ENCODE data around the gene KRT15. TPM values are rescaled to one million over a fixed set of nuclear protein-coding genes. Genes with fewer than 3 reads are reported as not detected.

The KRT15 gene
- total and polyA plus RNA-seq, 2 of the 8 experiments (the other 6 are each of a cell fraction or from before 2014, with no cell fraction given), result 0.11 to 0.13 TPM

DNA sequence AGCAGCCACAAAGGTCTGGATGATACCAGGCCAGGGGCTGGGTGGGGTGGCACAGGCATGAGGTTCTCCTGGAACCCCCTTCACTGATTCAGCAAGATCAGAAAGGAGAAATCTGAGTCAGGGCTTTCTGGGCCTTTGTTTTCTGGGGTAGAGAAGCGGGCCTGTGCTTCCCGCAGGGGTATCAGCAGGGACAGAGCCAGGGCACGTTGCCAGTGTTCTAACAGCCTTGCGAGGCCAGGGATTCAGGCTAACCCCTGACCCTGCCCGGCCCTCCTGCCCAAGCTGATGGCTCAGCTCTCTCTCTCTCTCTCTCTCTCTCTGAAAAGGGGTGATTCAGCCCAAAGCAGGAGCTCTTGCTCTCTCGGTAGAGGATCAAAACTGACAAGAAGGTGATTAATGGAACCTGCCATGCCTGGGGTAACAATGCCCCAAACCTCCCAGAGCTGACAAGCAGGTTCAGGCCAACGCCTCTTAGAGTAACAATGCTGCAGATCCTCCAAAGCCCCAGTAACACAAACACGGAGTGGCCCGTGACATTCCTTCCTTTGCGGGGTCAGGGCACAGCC lies 11.3 kb downstream of the KRT15 start:
- no peak overlapping the region for H3K4me2 ChIP-seq (ENCODE audit: insufficient read depth in 1 of 2, low read depth in 2 of 2, low read length in 2 of 2)
- POLR2A ChIA-PET (ENCODE audit: partially characterized antibody), result interaction anchor here (1.3 to 1.9 kb wide), 3 partner anchors 9 to 37 kb away, joined by 3 to 8 read pairs (median 3); partner anchors contain the start of gene KRT19

More for the DNA sequence above, 11.3 kb downstream of the KRT15 start:
- H3K4me3 ChIP-seq (ENCODE audit: extremely low read depth in 1 of 4, insufficient read depth in 2 of 4, low read depth in 3 of 4, low read length in 4 of 4), result no peak overlapping the region
- H3K4ac ChIP-seq (replicated peaks; ENCODE audit: insufficient read length, low read depth, low read length), result no peak overlapping the region
- no peak overlapping the region for H2BK12ac ChIP-seq (ENCODE audit: low read depth, low read length)
- no peaks in the 10 kb centered on the region for H3K79me1 ChIP-seq (ENCODE audit: low read depth, low read length)
- no peak overlapping the region for H2BK20ac ChIP-seq (ENCODE audit: low read length)
- no peak overlapping the region for H3K9ac ChIP-seq (replicated peaks in 1 of 4; ENCODE audit: extremely low read depth in 1 of 4, low read depth in 3 of 4, low read length in 3 of 4)
- H2BK15ac ChIP-seq (ENCODE audit: low read length), result no peak overlapping the region; the same call in 1 of the 2 replicates
- H3K18ac ChIP-seq (ENCODE audit: extremely low read depth, low read length), result no peak overlapping the region
- no peaks in the 10 kb centered on the region for H3K27me3 ChIP-seq (replicated peaks in 1 of 4; ENCODE audit: control insufficient read depth in 3 of 4, extremely low read depth in 1 of 4, insufficient read depth in 3 of 4, low read length in 3 of 4)
- DNase-seq (ENCODE audit: low read depth in 1 of 2, low spot score in 2 of 2) (no peak), FAIRE-seq (no peak)
- H3K23me2 ChIP-seq (ENCODE audit: low read depth, low read length), result no peaks in the 10 kb centered on the region; the same call in 1 of the 2 replicates
- H3K27ac ChIP-seq (ENCODE audit: low read depth, low read length), result no peak overlapping the region
- peaks cover 0 to 5% (median 3%) of the 10 kb centered on the region in 4 experiments; a peak in 5 of 7 replicates for H3K4me1 ChIP-seq (replicated peaks in 1 of 4; ENCODE audit: control insufficient read depth in 3 of 4, insufficient read depth in 4 of 4, low read length in 3 of 4)
- no peak overlapping the region for H2AFZ ChIP-seq (ENCODE audit: low read length)
- H2AK5ac ChIP-seq (ENCODE audit: low read depth, low read length), result no peak overlapping the region
- H3K14ac ChIP-seq (ENCODE audit: insufficient read length), result no peak overlapping the region
- H3K79me2 ChIP-seq (ENCODE audit: control insufficient read depth in 1 of 2, insufficient read depth in 2 of 2, low read length in 2 of 2), result no peaks in the 10 kb centered on the region
- H2BK5ac ChIP-seq (ENCODE audit: low read depth, low read length), result no peak overlapping the region
- H4K20me1 ChIP-seq (replicated peaks in 1 of 2; ENCODE audit: control insufficient read depth in 1 of 2, insufficient read depth in 2 of 2, low read length in 2 of 2), result no peaks in the 10 kb centered on the region
- 64% methylated on average over 10 of the region's 10 CpGs; no CpG with 5 or more reads in 1 of the 2 experiments for WGBS, 2 experiments (ENCODE audit: extremely low coverage in 1 of 2, insufficient coverage in 1 of 2, insufficient read length in 1 of 2, insufficient replicate concordance in 2 of 2, low coverage in 1 of 2, low lambda C conversion rate in 2 of 2, missing lambda C conversion rate in 1 of 2)
- no peak overlapping the region for H2BK120ac ChIP-seq (replicated peaks; ENCODE audit: low read depth, low read length)
- TF ChIP-seq POU5F1 (IDR thresholded peaks at IDR 0.05; ENCODE audit: low read depth, low read length) (no peak), EP300 (IDR thresholded peaks at IDR 0.05; ENCODE audit: borderline replicate concordance in 1 of 2, low read depth in 2 of 2, low read length in 2 of 2) (no peak), CHD1 (IDR thresholded peaks at IDR 0.05; ENCODE audit: low read depth, low read length) (no peak), RAD21 (IDR thresholded peaks at IDR 0.05 in 1 of 2, conservative IDR thresholded peaks at IDR 0.05 in 1 of 2; ENCODE audit: low read depth in 2 of 2, low read length in 2 of 2) (no peak), NANOG (IDR thresholded peaks at IDR 0.05; ENCODE audit: insufficient read depth, low read depth, low read length, poor library complexity, severe bottlenecking) (no peak), TCF12 (IDR thresholded peaks at IDR 0.05; ENCODE audit: low read depth, low read length) (no peak), EZH2 (IDR thresholded peaks at IDR 0.05; ENCODE audit: low read depth, low read length, severe bottlenecking) (no peak)
- TF ChIP-seq, protein P1, sequence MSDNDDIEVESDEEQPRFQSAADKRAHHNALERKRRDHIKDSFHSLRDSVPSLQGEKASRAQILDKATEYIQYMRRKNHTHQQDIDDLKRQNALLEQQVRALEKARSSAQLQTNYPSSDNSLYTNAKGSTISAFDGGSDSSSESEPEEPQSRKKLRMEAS (IDR thresholded peaks at IDR 0.05), result no peak
- TF ChIP-seq, protein P2, sequence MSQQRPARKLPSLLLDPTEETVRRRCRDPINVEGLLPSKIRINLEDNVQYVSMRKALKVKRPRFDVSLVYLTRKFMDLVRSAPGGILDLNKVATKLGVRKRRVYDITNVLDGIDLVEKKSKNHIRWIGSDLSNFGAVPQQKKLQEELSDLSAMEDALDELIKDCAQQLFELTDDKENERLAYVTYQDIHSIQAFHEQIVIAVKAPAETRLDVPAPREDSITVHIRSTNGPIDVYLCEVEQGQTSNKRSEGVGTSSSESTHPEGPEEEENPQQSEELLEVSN (IDR thresholded peaks at IDR 0.05), result no peak
- no peak overlapping the region for H3K56ac ChIP-seq (replicated peaks; ENCODE audit: insufficient read length, low read depth, low read length)
- no peak overlapping the region for H4K5ac ChIP-seq (ENCODE audit: insufficient read length, low read depth, low read length)
- H3K9me3 ChIP-seq (ENCODE audit: insufficient read depth in 2 of 2, low read depth in 1 of 2, low read length in 1 of 2), result no peaks in the 10 kb centered on the region
- no peak overlapping the region for H3K23ac ChIP-seq (ENCODE audit: insufficient read length)
- H3K36me3 ChIP-seq (ENCODE audit: control insufficient read depth in 2 of 4, insufficient read depth in 4 of 4, low read length in 3 of 4), result no peaks in the 10 kb centered on the region
- no peak overlapping the region for H4K91ac ChIP-seq (replicated peaks; ENCODE audit: insufficient read length, low read length)
- CTCF ChIA-PET (ENCODE audit: partially characterized antibody), result interaction anchor here (1.2 to 33.9 kb wide), 5 partner anchors 12 to 156 kb away, joined by 3 to 427 read pairs (median 5); no protein-coding TSS in a partner anchor
- no peak overlapping the region; the same call in 1 of the 2 replicates for H4K8ac ChIP-seq (ENCODE audit: extremely low read depth, insufficient read depth, low read length)
